Renal cortical epithelial cell (primary cell): ENCODE measurements around the gene CFB. TPM values are rescaled to one million over a fixed set of nuclear protein-coding genes. Genes with fewer than 3 reads are reported as not detected.
"Not testable (repeated sequence)": the region's sequence is repeated elsewhere in the genome, so short reads cannot be mapped to it uniquely, and the experiment has no call there.

Experiments used
- DNase-seq: peaks from one replicate; pipeline ENCODE4 v3.0.0-alpha.2; 2011; ENCODE audit warnings: low read depth
- total RNA-seq: library from RNA; depleted of rRNA; stranded (reverse); fragments of >200 nt; gene quantifications from 2 replicates; pipeline ENCODE4 v1.2.3, GENCODE V29; 2014

The CFB gene
- 24.3 and 32.7 TPM in 2 replicates for total RNA-seq

DNA sequence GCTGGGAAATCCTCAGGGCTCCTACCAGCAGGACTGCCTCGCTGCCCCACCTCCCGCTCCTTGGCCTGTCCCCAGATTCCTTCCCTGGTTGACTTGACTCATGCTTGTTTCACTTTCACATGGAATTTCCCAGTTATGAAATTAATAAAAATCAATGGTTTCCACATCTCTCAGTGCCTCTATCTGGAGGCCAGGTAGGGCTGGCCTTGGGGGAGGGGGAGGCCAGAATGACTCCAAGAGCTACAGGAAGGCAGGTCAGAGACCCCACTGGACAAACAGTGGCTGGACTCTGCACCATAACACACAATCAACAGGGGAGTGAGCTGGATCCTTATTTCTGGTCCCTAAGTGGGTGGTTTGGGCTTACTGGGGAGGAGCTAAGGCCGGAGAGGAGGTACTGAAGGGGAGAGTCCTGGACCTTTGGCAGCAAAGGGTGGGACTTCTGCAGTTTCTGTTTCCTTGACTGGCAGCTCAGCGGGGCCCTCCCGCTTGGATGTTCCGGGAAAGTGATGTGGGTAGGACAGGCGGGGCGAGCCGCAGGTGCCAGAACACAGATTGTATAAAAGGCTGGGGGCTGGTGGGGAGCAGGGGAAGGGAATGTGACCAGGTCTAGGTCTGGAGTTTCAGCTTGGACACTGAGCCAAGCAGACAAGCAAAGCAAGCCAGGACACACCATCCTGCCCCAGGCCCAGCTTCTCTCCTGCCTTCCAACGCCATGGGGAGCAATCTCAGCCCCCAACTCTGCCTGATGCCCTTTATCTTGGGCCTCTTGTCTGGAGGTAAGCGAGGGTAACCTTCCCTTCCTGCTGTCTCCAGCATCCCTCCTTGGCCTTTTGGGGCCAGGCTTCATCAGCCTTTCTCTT, at the start of gene CFB:
TSS of gene CFB (plus strand) at position 589 of the 863 bp plus-strand sequence. CDS start at position 716, 127 bp downstream.
- peak; percentile 89 for DNase-seq

DNA sequence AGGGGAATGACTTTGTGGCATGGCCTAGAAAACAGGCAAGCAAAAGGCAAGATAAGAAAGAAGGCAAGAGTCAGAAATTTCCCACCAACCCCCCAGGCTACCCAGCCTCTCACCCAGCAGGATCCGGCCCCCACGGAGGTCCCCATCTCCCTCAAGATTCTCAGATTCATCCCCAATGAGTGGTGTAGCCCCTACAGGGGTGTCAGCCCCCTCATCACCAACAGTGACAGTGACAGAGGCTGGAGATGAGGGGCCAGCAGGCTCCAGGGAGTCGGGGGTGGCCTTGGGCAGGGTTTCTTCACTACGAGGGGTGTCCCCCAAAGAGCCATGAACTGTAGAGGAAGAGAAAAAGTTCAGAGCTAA, 49.4 kb upstream of the CFB start:
- no peak for DNase-seq

DNA sequence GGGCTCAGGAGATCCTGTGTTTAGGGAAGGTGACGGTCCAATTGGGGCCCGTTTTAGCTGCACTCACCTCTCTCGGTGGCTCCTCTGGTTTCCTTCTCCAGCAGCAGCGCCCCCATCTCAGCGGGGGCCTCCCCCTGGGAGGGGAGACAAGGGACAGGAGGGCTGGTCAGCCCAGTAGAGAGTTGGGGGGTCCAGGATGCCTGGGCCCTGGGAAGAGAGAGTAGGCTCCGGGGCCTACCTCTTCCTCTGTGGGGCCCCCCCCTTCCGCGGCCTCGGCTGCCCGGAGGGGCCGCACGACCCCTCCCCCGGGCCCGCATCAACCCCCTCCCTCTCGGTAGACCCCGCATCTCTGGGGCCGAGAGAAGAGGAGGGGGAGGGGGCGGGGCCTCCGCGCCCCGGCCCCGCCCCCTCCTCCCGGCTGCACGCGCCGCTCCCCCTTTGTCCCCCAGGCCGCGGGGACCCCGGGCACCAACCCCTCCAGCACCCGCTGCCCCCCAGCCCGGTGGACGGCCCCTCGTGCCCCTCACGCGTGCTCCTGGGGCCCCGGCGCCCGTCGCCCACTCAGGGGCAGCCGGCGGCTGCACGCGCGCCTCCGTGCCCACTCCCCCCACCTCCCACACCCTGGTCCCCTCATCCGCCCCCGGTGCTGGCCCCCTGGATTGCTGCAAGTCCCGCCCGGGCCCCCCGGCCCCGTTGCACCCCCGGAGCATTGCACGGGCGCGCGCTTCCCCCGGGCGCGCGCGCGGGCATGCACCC, 48.9 kb upstream of the CFB start:
- DNase-seq = no peak

DNA sequence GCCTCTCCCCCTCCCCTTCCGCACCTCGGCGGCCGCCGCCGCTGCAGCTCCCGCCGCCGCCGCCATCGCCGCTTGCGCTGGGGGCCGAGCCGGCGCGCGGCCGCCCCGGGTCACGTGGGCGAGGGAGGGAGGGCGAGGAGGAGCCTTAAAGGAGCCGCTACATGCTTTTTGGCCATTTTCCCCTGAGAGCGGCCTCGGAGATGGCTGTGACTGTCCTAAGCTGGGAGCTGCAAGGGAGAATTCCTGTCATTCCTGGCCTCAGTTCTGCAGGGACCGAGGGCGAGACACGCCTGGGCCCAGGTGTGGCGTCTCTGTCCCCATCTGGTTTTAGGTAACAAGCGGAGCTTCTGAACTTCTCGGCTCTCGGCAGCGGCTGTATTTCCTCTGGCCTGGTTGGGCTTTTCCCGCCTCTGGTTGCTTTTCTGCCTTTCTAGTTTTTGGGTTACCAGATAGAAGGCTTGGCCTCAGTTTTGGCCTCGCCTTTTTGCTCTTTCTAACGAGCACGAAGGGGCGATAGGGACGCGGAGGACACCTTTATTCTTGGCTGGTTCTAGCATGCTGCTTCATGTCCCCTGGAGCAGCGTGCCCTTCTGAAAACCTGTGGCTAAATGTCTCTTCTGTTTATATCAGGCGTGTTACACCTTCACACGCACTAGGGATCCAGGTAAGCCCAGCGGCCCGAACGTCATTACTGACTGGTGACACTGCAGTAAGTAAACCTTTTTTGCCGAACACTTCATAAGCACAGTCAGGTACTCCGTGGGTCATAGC, 48.1 kb upstream of the CFB start, which contains the start of gene EHMT2:
TSS of gene EHMT2 (minus strand) at position 87 of the 771 bp plus-strand sequence. CDS start at position 66, 21 bp downstream.
- peak; percentile 53 for DNase-seq

DNA sequence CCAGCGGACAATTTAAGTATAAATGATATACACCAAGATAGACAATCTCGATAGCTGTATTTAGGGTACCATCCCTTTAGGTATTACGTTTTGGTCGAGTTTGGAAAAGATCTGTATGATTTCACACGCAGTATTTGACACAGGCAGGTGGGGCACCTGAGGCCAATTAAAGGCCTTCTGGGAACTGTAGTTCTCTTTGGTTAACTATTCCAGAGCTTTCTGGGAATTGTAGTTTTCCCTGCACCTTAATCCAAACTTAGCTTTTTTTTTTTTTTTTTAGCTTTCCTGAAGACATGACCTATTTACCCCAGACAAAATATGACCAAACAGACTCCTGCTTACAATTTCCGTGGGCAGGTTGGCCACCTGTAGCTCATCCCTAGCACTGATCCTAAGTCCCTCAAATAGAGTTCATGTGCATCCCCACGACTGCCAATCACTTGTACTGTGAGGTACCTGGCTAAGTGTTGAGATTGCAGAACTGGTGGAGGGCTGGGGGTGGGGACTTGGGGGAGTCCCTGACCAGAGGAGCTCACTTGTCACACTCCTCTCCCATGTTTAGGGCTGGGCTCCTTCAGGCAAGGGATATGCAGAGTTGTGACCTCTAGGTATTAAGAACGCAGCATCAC, 47.4 kb upstream of the CFB start:
- peak; percentile 71 for DNase-seq

DNA sequence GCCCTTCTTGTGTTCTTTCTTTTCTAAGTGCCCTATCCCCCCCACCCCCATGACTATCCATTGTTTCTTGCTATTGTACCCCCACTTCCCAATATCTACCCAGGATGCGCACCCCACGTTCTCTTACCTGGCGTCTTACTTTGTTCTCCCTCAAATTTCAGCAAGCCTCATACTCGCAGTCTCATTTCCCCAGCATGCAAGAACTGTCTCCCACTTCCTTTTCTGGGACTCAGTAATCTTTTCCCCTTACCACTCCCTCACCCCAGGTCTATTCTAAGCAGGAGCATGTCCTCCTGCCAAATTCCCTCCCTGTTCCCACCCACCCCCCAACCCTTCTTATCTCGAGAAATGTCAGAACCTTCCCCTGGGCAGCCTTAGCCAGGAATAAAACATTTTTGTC, 46.7 kb upstream of the CFB start:
- DNase-seq = no peak

DNA sequence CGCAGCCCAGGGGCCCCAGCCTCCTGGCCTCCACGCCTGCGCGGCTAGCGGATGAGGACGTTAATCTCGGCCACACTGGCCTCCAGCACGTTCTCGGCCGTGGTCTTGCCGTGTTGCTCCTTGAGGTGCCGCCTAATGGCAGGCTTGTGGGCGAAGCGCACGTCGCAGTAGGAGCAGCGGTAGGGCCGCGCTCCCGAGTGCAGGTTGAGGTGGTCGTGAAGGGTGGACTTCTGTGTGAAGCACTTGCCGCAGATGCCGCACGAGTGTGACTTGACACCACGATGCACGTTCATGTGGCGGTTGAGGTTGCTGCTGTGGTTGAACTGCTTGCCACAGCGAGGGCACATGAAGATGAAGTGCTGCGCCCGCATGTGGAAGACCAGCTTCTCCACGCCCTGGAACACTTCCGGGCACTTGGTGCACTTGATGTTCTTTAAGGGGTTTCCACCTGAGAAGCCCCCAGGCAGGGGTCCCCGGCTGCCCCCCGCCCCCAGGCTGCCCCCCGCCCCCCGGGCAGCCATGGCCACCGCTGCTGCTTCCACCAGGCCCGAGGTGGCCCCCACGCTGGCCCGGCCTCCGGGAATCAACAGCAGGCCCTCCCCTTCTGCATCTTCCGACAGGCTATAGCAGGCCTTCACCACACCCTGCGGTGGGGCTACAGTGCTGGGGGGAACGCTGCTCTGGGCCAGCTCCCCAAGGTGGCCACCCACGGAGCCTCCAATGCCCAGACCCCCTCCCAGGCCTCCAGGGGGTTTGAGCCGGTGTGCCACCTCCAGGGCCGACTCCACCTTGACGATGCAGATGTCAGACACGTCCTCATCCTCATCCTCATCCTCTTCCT, 45.8 kb upstream of the CFB start:
- DNase-seq = no peak

DNA sequence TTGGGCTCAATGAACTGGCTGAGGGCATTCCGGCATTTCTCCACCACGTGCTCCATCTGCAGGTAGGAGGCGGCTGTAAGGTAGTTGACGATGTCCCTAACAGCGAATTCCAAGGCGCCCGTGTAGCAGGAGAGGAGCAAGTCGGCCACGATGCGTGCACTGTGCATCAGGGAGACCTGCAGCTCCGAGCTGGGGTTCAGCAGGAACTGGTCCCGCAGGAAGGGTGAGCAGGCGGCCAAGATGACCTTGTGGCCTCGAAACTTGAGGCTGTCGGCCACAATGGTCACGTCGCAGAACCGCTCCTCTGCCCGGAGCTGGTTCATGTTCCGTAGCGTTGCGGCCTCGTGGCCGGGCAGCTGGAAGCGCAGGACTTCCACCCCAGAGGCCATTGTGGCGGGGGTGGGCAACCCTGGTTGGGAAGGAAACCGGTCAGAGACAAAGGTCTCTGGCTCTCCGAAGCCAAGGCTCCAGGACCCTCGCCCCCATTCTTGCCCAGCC, 44.9 kb upstream of the CFB start:
- DNase-seq = no peak

DNA sequence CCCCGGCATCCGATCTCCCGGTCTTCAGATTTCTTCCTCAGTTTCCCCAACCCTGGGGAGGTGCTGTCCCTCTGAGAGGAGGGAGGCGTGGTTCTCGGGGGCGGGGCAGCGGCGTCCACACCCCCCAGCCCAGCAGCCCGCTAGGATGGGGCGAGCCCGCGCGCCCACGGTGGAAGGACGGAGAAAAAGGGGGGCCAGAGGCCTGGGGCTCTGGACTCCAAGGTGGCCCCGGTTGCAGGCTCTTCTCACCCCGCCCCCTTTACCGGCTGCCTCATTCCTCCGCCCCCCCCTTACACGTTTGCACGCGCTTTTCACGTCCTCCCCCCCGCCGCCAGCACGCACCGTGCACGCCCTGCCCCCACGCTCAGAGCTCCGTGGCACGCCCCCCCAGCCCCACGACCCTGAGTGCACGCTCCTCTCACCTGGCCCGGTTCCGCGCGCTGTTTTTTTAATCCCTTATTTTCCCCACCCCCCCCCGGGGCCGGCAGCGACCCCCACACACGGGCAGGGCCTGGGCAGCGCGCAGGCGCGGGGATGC, 44.4 kb upstream of the CFB start:
- DNase-seq = no peak

DNA sequence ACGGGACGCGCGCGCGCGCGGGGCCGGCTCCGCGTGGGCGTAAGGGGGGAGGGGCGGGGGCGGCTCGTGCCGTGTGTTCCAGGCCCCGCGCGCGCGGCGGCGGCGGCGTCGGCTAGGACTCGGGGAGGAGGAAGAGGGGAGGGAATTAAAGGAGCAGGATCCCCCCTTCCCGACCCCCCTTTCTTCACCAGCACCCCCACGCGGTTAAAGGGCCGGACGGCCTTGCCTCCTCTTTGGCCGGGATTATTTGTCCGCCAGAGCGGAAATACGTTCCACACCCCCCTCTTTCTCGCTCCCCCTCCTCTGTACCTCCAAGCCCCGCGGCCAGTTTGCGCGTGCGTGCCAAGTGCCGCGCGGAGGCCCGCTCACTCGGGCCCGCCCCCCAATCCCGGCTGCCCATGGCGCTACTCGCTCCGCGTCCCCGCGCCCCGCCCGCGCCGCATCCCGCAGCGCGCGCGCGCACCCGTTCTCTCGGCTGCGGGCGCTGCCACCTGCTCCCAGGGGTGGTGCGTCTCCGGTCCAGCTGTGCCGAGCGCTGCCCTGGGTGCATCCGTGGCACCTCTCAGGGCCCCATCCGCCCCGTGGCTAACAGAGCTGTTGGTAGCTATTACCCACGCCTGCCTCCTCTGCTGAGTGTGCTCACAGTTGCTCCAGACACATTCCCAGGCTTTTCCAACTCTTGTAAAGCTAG, 43.8 kb upstream of the CFB start, which contains the start of gene ZBTB12:
TSS of gene ZBTB12 (minus strand) at position 134 of the 691 bp plus-strand sequence. CDS start 781 bp downstream, outside the sequence.
- peak; percentile 82 for DNase-seq

DNA sequence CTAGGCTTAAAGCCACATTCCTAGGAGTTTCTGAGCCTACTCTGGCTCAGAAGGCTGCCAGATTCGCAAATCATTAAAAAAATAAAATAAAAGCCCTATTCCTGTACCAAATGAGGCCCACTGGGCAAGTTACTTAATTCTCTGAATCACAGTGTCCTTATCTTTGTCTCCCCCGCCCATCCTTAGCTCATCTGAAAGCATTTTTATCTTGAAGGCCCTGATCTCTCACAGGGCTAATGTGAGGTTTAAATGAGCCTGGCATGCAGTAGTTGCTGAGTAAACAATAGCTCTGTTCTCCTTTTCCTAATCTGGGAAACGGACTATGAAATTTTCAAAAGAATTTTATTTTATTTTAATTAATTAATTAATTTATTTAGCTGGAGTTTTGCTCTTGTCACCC, 41.9 kb upstream of the CFB start:
- no peak for DNase-seq

DNA sequence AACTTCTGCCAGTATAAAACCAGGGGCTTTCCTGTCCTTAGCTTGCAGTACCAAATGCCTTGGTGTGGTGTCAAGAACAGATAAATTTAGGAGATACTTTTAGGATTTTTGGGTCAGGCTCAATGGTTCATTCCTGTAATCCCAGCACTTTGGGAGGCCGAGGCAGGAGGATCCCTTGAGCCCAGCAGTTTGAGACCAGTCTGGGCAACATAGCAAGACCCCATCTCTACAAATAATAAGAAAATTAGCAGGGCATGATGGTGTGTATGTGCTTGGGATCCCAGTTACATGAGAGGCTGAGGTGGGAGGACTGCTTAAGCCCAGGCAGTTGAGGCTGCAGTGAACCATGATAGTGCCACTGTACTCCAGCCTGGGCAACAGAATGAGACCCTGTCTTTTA, 40.9 kb upstream of the CFB start:
- DNase-seq = no peak

DNA sequence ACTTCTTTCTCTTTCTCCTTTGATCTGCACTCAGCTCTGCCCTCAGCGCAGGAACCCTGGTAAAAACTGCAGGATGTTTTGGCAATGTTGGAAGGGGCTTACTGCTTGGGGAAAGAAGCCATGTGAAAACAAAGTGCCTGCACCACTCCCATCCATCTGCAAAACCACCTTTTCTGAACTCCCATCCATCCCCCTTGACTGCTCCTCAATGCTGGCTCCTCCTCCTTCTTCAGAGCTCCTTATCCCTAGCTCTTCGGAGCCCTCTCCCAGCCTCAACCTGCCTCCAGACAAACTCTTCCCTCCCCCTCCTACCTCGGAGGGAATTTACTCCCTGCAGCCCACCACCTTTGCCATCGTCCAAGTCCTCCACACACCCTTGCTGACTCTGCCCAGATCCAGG, 39.8 kb upstream of the CFB start:
- no peak for DNase-seq

DNA sequence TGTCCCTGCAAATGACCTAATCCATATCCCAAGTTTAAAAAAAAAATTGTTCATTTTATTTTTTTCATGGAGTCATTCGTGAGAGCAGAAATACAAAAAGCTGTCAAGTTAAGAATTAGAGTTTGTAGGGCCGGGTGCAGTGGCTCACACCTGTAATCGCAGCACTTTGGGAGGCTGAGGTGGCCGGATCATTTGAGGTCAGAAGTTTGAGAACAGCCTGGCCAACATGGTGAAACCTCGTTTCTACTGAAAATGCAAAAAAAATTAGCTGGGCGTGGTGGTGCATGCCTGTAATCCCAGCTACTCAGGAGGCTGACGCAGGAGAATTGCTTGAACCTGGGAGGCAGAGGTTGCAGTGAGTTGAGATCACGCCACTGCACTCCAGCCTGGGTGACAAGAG, 39.2 kb upstream of the CFB start:
- DNase-seq = not testable (repeated sequence)

DNA sequence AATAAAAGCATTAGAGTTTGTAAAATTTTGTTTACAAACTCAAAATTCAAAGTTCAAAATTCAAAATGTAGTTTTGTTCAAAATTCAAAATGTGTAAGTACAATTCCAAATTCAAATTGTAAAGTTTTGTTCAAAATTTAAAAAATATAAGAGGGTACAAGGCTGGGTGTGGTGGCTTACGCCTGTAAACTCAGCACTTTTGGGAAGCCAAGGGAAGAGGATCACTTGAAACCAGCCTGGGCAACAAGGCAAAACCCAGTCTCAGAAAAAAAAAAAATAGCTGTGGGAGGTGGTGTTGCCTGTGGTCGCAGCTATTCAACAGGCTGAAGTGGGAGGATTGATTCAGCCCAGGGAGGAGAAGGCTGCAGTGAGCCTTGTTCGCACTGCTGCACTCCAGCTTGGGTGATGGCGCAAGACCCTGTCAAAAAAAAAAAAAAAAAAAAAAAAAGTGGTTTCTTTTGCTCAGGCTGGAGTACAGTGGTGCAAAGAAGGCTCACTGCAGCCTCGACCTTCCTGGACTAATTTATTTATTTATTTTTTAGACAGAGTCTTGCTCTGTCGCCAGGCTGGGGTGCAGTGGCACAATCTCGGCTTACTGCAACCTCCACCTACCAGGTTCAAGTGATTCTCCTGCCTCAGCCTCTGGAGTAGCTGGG, 38.6 kb upstream of the CFB start:
- DNase-seq = peak; percentile 92

DNA sequence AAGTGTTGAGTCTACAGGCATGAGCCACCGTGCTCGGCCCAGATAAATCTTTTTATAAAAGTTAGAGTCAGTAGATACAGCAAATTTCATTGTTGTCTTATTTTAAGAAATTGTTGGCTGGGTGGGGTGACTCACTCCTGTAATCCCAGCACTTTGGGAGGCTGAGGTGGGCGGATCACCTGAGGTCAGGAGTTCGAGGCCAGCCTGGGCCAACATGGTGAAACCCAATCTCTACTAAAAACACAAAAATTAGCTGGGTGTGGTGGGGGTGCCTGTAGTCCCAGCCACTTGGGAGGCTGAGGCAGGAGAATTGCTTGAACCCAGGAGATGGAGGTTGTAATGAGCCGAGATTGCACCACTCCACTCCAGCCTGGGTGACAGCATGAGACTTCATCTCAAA, 37.6 kb upstream of the CFB start:
- not testable (repeated sequence) for DNase-seq

DNA sequence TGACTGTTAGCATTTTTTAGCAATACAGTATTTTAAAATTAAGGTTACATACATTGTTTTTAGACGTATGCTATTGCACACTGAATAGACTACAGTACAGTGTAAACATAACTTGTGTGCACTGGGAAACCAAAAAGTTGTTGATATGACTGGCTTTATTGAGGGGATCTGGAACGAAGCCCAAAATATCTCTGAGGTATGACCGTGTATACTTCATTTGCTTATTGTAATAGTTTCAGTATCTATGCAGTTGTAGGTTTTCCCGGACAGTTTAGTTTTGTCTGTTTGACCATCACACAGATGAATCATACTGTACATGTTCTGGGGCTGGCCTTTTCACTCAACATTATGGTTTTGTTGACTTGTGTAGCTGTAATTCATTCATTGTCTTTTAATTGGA, 37.1 kb upstream of the CFB start:
- no peak for DNase-seq

DNA sequence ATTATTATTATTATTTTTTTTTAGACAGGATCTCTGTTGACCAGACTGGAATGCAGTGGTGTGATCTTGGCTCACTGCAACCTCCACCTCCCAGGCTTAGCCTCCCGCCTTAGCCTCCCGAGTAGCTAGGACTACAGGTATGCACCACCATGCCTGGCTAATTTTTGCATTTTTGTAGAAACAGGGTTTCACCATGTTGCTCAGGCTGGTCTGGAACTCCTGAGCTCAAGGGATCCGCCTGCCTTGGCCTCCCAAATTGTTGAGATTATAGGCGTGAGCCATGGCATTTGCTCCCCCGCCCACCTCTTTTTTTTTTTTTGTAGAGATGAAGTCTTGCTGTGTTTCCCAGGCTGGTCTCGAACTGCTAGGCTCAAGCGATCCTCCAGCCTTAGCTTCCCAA, 36.6 kb upstream of the CFB start:
- not testable (repeated sequence) for DNase-seq
